Measurements from ENCODE around the gene PPP2R2C. TPM values are rescaled to one million over a fixed set of nuclear protein-coding genes. Genes with fewer than 3 reads are reported as not detected.

PPP2R2C gene
- total and polyA plus RNA-seq, 9 of the 15 experiments (the other 6 are each of a cell fraction or from before 2014, with no cell fraction given) = 0.04 to 0.06 TPM; not detected in 7

- no peak for TF ChIP-seq ZKSCAN3 (CRISPR knock-in tag; IDR thresholded peaks at IDR 0.05)
- no peak for TF ChIP-seq CEBPG (CRISPR knock-in tag; IDR thresholded peaks at IDR 0.05)
- TF ChIP-seq CEBPG (tag; conservative IDR thresholded peaks at IDR 0.05 in 1 of 2, IDR thresholded peaks at IDR 0.05 in 1 of 2) = no peak
- no peak for TF ChIP-seq ZNF143 (CRISPR knock-in tag; IDR thresholded peaks at IDR 0.05)
- no peak for TF ChIP-seq SMAD1 (IDR thresholded peaks at IDR 0.05; ENCODE audit: low read depth, low read length, partially characterized antibody)
- TF ChIP-seq ZNF780A (CRISPR knock-in tag; IDR thresholded peaks at IDR 0.05) = no peak
- TF ChIP-seq STAT5B (CRISPR knock-in tag; IDR thresholded peaks at IDR 0.05) = no peak
- no peak for TF ChIP-seq HNRNPH1 (optimal IDR thresholded peaks at IDR 0.05; ENCODE audit: low read depth, low read length)
Measured at GRCh38 chr4:6346373-6347110, 125.9 kb downstream of the PPP2R2C start (continued).

- POLR2A ChIA-PET = interaction anchor here (0.7 kb wide), 1 partner anchor 70 kb away, joined by 3 read pairs; no protein-coding TSS in a partner anchor
- Histone ChIP-seq H4K20me1 (replicated peaks; ENCODE audit: control insufficient read depth, insufficient read depth, low read length) (peaks cover 7% of the 10 kb centered on the region), H3K79me2 (ENCODE audit: control insufficient read depth, insufficient read depth, low read length) (no peaks in the 10 kb centered on the region), H3K9me1 (ENCODE audit: control insufficient read depth, insufficient read depth, low read length) (no peaks in the 10 kb centered on the region), H3K9ac (ENCODE audit: insufficient read depth in 1 of 2, low read depth in 2 of 2, low read length in 2 of 2) (no peak overlapping the region), H3K27me3 (ENCODE audit: control insufficient read depth in 2 of 2, insufficient read depth in 2 of 2, low read length in 2 of 2) (peaks cover 2 to 59% of the 10 kb centered on the region in 2 experiments; a peak in 3 of 5 replicates), H2AFZ (ENCODE audit: low read depth, low read length) (no peak overlapping the region), H3K4me1 (replicated peaks in 1 of 2; ENCODE audit: control insufficient read depth in 2 of 2, insufficient read depth in 2 of 2, low read length in 2 of 2) (no peaks in the 10 kb centered on the region; a peak in 1 of 5 replicates), H3K4me3 (no peak overlapping the region), H3K9me3 (replicated peaks; ENCODE audit: control insufficient read depth, insufficient read depth, low read depth, low read length) (no peaks in the 10 kb centered on the region), H3K36me3 (ENCODE audit: control insufficient read depth, insufficient read depth, low read length) (no peaks in the 10 kb centered on the region), H3K27ac (ENCODE audit: extremely low read depth, low read depth, low read length) (no peak overlapping the region), H3K4me2 (ENCODE audit: insufficient read depth, low read length) (no peak overlapping the region)
- no peak for TF ChIP-seq HSF4 (CRISPR knock-in tag; IDR thresholded peaks at IDR 0.05; ENCODE audit: borderline replicate concordance)
- in situ Hi-C loops (cut with MboI) (no loop called here), intact Hi-C loops (cut with micrococcal nuclease) (no loop called here)
- 0% methylated on average over 9 of the region's 13 CpGs for WGBS (ENCODE audit: insufficient coverage, low coverage, missing lambda C conversion rate)
- BruUV-seq (replicated peaks) = no TSS peak
- no peak for DNase-seq (ENCODE audit: extremely low read depth in 1 of 4, low spot score in 3 of 4)
- ATAC-seq = no peak
- CTCF ChIA-PET (ENCODE audit: low intra/inter-chr PET ratio) = no interaction called here
- no peak for FAIRE-seq
Measured at GRCh38 chr4:6345866-6346265, 126.5 kb downstream of the PPP2R2C start.
